ENCODE data around the gene NR5A1. TPM values are rescaled to one million over a fixed set of nuclear protein-coding genes. Genes with fewer than 3 reads are reported as not detected.
A peak's percentile ranks its signal among the peaks of the same experiment; 100 is the strongest.

The NR5A1 gene
- total RNA-seq, 1 donor from 2014 or later = not detected

- H3K27ac Mint-ChIP-seq (ENCODE audit: unreplicated experiment) = peak overlapping the region; percentile 68
- H3K4me3 Mint-ChIP-seq (ENCODE audit: unreplicated experiment) = peak overlapping the region; percentile 95
- TF ChIP-seq, protein P1, sequence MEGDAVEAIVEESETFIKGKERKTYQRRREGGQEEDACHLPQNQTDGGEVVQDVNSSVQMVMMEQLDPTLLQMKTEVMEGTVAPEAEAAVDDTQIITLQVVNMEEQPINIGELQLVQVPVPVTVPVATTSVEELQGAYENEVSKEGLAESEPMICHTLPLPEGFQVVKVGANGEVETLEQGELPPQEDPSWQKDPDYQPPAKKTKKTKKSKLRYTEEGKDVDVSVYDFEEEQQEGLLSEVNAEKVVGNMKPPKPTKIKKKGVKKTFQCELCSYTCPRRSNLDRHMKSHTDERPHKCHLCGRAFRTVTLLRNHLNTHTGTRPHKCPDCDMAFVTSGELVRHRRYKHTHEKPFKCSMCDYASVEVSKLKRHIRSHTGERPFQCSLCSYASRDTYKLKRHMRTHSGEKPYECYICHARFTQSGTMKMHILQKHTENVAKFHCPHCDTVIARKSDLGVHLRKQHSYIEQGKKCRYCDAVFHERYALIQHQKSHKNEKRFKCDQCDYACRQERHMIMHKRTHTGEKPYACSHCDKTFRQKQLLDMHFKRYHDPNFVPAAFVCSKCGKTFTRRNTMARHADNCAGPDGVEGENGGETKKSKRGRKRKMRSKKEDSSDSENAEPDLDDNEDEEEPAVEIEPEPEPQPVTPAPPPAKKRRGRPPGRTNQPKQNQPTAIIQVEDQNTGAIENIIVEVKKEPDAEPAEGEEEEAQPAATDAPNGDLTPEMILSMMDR (IDR thresholded peaks at IDR 0.05; ENCODE audit: partially characterized antibody, unreplicated experiment) = no peak
- no peaks in the 10 kb centered on the region for H3K36me3 Mint-ChIP-seq (ENCODE audit: unreplicated experiment)
- peaks cover 3% of the 10 kb centered on the region for H3K4me1 Mint-ChIP-seq (ENCODE audit: low read depth, unreplicated experiment)
- DNase-seq = peak; percentile 11
- H3K27me3 Mint-ChIP-seq (ENCODE audit: unreplicated experiment) = peaks cover 20% of the 10 kb centered on the region
- H3K9me3 Mint-ChIP-seq (ENCODE audit: unreplicated experiment) = peaks cover 4% of the 10 kb centered on the region
Observed at GRCh38 chr9:124503713-124504529, 3.3 kb downstream of the NR5A1 start.

DNA sequence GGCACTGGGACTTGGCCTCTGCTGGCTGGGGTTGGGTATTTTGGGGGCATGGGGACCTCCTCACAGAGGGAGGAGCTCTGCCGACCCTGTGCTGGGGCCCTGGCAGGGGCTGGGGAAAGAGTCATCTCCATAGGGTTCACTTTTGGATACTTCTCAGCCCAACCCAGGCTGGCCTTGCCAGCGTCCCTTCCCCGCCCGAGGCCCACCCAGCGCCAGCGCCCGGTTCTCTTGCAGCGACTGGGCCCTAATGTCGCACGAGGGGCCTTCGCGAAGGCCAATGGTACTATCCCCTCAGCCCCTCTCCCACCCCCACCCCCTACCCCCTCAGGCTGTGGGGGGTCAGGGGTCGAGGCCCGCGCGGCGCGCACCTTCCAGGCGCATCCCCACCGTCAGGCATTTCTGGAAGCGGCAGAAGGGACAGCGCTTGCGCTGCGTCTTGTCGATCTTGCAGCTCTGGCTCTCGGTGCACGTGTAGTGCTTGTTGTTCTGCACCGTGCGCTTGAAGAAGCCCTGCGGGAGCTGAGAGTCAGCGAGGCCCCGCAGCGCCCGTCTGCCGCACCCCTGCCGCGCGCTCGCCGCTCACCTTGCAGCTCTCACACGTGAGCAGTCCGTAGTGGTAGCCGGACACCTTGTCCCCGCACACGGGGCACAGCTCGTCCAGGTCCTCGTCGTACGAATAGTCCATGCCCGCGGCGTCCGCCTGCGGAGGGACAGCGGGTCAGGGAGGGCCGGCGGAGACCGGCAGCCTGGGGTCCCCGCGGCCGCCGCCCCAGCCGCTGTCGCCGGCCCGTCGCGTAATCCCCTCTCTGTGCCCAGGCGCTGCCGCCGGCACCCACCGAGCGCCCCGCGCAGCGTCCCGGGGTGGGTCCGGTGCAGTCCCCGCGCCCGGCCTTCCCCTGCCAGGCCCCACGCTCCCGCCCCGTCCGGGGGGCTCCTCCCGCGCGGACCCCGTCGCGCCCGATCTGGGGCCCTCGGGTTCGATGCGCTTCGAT lies 4.2 kb downstream of the NR5A1 start:
- TF ChIP-seq, protein P1 (IDR thresholded peaks at IDR 0.05; ENCODE audit: partially characterized antibody, unreplicated experiment) = no peak
- peak; percentile 46 for DNase-seq
- Mint-ChIP-seq H3K27me3 (ENCODE audit: unreplicated experiment) (peaks cover 23% of the 10 kb centered on the region), H3K9me3 (ENCODE audit: unreplicated experiment) (peaks cover 3% of the 10 kb centered on the region), H3K4me3 (ENCODE audit: unreplicated experiment) (no peak overlapping the region), H3K27ac (ENCODE audit: unreplicated experiment) (no peak overlapping the region), H3K4me1 (ENCODE audit: low read depth, unreplicated experiment) (peaks cover 5% of the 10 kb centered on the region), H3K36me3 (ENCODE audit: unreplicated experiment) (no peaks in the 10 kb centered on the region)

GRCh38 chr9:124501771-124502320 lies 5.4 kb downstream of the NR5A1 start:
- peak; percentile 14 for DNase-seq
- Mint-ChIP-seq H3K4me3 (ENCODE audit: unreplicated experiment) (no peak overlapping the region), H3K27ac (ENCODE audit: unreplicated experiment) (no peak overlapping the region), H3K9me3 (ENCODE audit: unreplicated experiment) (peaks cover 6% of the 10 kb centered on the region), H3K36me3 (ENCODE audit: unreplicated experiment) (no peaks in the 10 kb centered on the region), H3K4me1 (ENCODE audit: low read depth, unreplicated experiment) (peaks cover 5% of the 10 kb centered on the region), H3K27me3 (ENCODE audit: unreplicated experiment) (peaks cover 23% of the 10 kb centered on the region)
- TF ChIP-seq, protein P1 (IDR thresholded peaks at IDR 0.05; ENCODE audit: partially characterized antibody, unreplicated experiment) = no peak

GRCh38 chr9:124500796-124501611 lies 6.2 kb downstream of the NR5A1 start:
- DNase-seq = no peak
- H3K4me3 Mint-ChIP-seq (ENCODE audit: unreplicated experiment) = no peak overlapping the region
- peaks cover 23% of the 10 kb centered on the region for H3K27me3 Mint-ChIP-seq (ENCODE audit: unreplicated experiment)
- peaks cover 6% of the 10 kb centered on the region for H3K9me3 Mint-ChIP-seq (ENCODE audit: unreplicated experiment)
- H3K27ac Mint-ChIP-seq (ENCODE audit: unreplicated experiment) = no peak overlapping the region
- H3K4me1 Mint-ChIP-seq (ENCODE audit: low read depth, unreplicated experiment) = peaks cover 5% of the 10 kb centered on the region
- H3K36me3 Mint-ChIP-seq (ENCODE audit: unreplicated experiment) = no peaks in the 10 kb centered on the region
- TF ChIP-seq, protein P1 (IDR thresholded peaks at IDR 0.05; ENCODE audit: partially characterized antibody, unreplicated experiment) = no peak

All from glutamatergic neuron (in vitro differentiated cells).